ENCODE results near the gene FAM187B. TPM values are rescaled to one million over a fixed set of nuclear protein-coding genes. Genes with fewer than 3 reads are reported as not detected.
A peak's percentile ranks its signal among the peaks of the same experiment; 100 is the strongest.

Gene FAM187B
- total RNA-seq, 1 donor from 2014 or later = not detected

DNA sequence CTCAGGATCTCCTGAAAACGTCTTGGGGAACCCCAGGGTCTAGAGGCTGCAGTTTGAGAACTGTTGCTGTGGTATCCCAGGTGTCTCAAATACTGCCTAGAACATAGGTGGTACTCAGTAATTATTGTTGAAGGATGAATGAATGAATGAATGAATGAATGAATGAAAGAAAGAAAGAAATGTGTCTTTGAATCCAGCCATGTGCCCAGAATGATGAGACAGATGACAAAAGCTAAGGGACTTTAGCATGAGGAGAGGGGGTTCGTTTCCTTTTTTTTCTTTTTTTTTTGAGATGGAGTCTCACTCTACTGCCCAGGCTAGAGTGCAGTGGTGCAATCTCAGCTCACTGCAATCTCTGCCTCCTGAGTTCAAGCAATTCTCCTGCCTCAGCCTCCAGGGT, 28.0 kb upstream of the FAM187B start:
- Histone ChIP-seq H3K36me3 (ENCODE audit: control insufficient read depth, insufficient read depth, low read length) (peaks cover 30% of the 10 kb centered on the region), H3K27me3 (ENCODE audit: control insufficient read depth, insufficient read depth, low read length) (no peaks in the 10 kb centered on the region), H3K4me3 (ENCODE audit: low read depth, low read length) (no peak overlapping the region)
- DNase-seq (ENCODE audit: low read depth) = no peak
- TF ChIP-seq, protein P1, sequence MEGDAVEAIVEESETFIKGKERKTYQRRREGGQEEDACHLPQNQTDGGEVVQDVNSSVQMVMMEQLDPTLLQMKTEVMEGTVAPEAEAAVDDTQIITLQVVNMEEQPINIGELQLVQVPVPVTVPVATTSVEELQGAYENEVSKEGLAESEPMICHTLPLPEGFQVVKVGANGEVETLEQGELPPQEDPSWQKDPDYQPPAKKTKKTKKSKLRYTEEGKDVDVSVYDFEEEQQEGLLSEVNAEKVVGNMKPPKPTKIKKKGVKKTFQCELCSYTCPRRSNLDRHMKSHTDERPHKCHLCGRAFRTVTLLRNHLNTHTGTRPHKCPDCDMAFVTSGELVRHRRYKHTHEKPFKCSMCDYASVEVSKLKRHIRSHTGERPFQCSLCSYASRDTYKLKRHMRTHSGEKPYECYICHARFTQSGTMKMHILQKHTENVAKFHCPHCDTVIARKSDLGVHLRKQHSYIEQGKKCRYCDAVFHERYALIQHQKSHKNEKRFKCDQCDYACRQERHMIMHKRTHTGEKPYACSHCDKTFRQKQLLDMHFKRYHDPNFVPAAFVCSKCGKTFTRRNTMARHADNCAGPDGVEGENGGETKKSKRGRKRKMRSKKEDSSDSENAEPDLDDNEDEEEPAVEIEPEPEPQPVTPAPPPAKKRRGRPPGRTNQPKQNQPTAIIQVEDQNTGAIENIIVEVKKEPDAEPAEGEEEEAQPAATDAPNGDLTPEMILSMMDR (IDR thresholded peaks at IDR 0.05; ENCODE audit: insufficient read depth, low read length, severe bottlenecking) = no peak
- no peak for FAIRE-seq

DNA sequence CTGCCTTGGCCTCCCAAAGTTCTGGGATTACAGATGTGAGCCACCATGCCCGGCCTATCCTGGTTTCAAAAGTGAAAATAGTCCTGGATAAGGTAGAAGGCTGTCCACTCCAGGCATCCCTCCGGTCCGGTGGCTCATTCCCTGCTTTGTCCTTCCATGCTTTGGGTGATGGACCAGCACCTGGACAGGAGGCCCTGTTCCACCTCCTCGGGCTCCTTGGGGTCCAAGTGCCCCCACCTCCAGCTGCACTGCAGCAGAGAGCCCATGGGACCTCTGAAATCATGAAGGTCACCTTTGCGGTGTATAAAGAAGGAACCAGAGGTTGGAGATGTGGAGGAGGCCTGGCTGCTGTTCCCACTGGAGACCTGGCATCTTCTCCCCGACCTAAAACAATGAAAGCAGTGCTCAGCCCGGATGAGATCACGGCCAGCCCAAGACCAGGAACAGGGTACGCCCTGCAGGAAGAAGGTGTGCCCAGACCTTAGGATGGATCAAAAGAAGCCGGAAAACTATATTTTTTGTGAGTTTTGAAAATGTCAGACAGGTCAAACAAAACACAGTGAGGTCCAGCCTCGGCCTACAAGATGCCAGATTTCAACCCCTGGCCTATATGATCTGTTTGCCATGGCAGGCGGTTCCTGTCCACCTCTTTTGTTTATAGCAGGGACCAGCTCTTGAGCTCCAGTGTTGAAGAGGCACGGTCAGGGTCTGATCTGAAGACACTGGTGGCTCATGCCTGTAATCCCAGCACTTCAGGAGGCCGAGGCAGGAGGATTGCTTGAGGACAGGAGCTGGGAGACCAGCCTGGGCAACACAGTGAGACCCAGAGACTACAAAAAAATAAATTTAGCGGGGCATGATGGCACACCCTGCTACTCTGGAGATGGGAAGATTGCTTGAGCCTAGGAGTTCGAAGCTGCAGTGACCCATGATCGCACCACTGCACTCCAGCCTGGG, 26.1 kb upstream of the FAM187B start:
- no peak overlapping the region for H3K4me3 ChIP-seq (ENCODE audit: low read depth, low read length)
- peaks cover 34% of the 10 kb centered on the region for H3K36me3 ChIP-seq (ENCODE audit: control insufficient read depth, insufficient read depth, low read length)
- TF ChIP-seq, protein P1 (IDR thresholded peaks at IDR 0.05; ENCODE audit: insufficient read depth, low read length, severe bottlenecking) = no peak
- no peaks in the 10 kb centered on the region for H3K27me3 ChIP-seq (ENCODE audit: control insufficient read depth, insufficient read depth, low read length)
- no peak for FAIRE-seq
- DNase-seq (ENCODE audit: low read depth) = no peak

DNA sequence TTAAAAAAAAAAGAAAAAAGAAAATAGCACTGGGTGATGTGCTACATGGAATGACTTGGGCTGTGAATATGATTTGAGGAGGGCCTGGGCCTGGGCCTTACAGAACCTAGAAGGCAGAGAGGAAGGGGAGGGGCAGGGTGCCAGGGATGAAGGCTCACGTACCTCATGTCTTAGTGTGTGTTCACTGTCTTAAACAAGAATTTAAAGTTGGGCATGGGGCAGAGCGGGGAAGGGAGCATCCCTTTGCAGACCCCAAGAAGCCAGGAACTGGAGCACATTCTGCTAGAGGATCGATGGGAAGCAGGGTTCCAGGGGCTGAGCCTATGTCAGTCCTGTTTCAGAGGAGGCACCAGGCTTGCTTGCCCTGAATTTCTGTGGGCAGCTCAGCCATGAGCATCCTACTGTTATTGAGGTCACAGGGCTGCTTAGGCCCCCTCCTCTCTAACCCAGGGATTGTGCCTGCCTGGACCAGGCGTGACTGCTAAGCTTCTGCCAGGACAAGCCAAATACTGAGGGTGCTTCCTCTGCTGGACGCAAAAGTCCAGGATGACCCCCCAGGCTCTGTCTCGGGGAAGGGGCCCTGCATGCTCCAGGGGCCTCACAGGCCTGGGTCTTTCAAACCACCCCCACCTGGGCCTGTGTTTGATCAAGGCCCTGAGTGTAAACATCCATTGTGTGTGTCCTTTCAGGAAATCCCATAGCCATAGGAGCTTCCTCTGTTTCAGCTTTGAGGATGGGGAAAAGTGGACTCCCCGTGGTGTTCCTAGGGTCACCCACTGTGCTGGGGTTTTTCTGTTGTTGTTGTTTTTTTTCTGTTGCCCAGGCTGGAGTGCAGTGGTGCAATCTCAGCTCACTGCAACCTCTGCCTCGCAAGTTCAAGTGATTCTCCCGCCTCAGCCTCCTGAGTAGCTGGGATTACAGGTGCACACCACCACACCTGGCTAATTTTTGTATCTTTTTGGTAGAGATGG, 25.1 kb upstream of the FAM187B start:
- no peak for FAIRE-seq
- TF ChIP-seq, protein P1 (IDR thresholded peaks at IDR 0.05; ENCODE audit: insufficient read depth, low read length, severe bottlenecking) = no peak
- H3K36me3 ChIP-seq (ENCODE audit: control insufficient read depth, insufficient read depth, low read length) = peaks cover 28% of the 10 kb centered on the region

DNA sequence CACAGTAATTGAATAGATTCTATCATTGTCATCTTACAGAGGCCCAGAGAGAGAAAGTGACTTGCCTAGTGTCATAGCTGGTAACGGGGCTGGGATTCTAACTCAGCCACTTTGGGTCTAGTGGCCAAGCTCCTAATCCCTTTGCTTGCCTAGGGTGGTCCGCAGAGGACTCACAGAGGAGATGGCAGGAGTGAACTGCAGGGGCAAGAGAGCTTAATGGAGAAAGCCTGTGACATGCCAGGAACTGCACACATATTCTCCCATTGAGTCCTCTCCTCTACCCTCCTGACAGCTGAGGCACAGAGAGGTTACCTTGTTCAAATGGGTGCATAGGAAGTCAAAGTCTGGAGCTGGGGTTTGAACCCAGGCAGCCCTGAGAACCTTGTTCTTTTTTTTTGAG, 22.9 kb upstream of the FAM187B start:
- Histone ChIP-seq H3K4me3 (ENCODE audit: low read depth, low read length) (no peak overlapping the region), H3K27me3 (ENCODE audit: control insufficient read depth, insufficient read depth, low read length) (no peaks in the 10 kb centered on the region), H3K36me3 (ENCODE audit: control insufficient read depth, insufficient read depth, low read length) (peaks cover 28% of the 10 kb centered on the region)
- DNase-seq (ENCODE audit: low read depth) (no peak), FAIRE-seq (no peak)
- TF ChIP-seq, protein P1 (IDR thresholded peaks at IDR 0.05; ENCODE audit: insufficient read depth, low read length, severe bottlenecking) = no peak

More for the DNA sequence above, 25.1 kb upstream of the FAM187B start:
- DNase-seq (ENCODE audit: low read depth) = no peak
- no peak overlapping the region for H3K4me3 ChIP-seq (ENCODE audit: low read depth, low read length)
- H3K27me3 ChIP-seq (ENCODE audit: control insufficient read depth, insufficient read depth, low read length) = no peaks in the 10 kb centered on the region

DNA sequence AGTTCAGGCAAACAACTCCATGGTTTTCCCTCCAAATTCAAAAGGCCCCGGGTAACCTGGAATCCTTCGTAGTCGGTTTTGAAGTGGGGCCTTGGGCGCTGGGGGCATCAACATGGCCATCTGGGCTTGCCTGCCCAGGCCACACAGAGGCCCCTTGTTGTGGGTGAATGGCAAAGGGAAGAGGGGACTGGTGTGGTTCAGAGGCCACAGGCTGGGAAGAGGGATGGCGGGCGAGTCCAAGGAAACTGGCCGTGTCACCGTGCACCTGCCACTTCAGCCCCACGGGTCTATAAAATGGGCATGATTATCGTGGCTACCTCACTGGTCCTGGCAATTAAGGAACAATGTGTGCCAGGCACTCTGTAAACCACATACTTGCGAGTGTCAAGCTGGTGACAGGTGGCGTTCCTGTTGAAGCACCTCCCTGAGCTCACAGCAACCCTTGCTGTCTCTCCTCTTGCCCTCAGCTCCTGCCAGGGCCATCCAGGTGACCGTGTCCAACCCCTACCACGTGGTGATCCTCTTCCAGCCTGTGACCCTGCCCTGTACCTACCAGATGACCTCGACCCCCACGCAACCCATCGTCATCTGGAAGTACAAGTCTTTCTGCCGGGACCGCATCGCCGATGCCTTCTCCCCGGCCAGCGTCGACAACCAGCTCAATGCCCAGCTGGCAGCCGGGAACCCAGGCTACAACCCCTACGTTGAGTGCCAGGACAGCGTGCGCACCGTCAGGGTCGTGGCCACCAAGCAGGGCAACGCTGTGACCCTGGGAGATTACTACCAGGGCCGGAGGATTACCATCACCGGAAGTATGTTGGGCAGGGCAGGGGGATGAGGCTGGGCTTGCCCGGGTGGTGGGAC, 21.5 kb upstream of the FAM187B start:
- TF ChIP-seq, protein P1 (IDR thresholded peaks at IDR 0.05; ENCODE audit: insufficient read depth, low read length, severe bottlenecking) = no peak
- peak overlapping the region; percentile 98 for H3K4me3 ChIP-seq (ENCODE audit: low read depth, low read length)
- no peak for FAIRE-seq
- H3K36me3 ChIP-seq (ENCODE audit: control insufficient read depth, insufficient read depth, low read length) = peaks cover 24% of the 10 kb centered on the region
- H3K27me3 ChIP-seq (ENCODE audit: control insufficient read depth, insufficient read depth, low read length) = no peaks in the 10 kb centered on the region
- no peak for DNase-seq (ENCODE audit: low read depth)

All from bronchial epithelial cell (primary cell).